ENCODE measurements around the gene ATXN7L2.

- TF ChIP-seq, protein P1, sequence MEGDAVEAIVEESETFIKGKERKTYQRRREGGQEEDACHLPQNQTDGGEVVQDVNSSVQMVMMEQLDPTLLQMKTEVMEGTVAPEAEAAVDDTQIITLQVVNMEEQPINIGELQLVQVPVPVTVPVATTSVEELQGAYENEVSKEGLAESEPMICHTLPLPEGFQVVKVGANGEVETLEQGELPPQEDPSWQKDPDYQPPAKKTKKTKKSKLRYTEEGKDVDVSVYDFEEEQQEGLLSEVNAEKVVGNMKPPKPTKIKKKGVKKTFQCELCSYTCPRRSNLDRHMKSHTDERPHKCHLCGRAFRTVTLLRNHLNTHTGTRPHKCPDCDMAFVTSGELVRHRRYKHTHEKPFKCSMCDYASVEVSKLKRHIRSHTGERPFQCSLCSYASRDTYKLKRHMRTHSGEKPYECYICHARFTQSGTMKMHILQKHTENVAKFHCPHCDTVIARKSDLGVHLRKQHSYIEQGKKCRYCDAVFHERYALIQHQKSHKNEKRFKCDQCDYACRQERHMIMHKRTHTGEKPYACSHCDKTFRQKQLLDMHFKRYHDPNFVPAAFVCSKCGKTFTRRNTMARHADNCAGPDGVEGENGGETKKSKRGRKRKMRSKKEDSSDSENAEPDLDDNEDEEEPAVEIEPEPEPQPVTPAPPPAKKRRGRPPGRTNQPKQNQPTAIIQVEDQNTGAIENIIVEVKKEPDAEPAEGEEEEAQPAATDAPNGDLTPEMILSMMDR (IDR thresholded peaks at IDR 0.05): no peak
- TF ChIP-seq EP300 (IDR thresholded peaks at IDR 0.05): no peak
These were observed 25.1 kb downstream of the ATXN7L2 start for GRCh38 chr1:109508873-109509175.

All from A549 (cell line).